Measurements from ENCODE around the gene SCUBE3.

DNA sequence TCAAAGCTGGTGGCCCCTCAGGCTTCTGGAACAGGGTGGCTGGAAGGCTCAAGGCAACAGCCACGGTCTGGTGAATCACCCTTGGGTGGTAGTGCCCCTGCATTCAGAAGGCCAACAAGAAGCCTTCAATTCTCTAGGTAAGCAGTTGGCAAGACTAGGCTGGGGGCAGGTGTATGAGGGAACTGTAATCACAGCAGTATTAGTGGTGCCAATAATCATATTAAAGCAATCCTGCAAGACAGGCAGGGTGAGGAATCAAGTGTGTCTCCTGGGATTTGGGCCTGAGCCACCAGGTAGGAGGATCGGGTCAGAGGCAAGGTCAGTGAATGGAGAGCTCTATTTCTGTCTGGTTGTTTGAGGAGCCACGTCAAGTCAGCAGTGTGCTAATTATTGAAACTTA is 24.9 kb upstream of the SCUBE3 start:
- TF ChIP-seq, protein P1, sequence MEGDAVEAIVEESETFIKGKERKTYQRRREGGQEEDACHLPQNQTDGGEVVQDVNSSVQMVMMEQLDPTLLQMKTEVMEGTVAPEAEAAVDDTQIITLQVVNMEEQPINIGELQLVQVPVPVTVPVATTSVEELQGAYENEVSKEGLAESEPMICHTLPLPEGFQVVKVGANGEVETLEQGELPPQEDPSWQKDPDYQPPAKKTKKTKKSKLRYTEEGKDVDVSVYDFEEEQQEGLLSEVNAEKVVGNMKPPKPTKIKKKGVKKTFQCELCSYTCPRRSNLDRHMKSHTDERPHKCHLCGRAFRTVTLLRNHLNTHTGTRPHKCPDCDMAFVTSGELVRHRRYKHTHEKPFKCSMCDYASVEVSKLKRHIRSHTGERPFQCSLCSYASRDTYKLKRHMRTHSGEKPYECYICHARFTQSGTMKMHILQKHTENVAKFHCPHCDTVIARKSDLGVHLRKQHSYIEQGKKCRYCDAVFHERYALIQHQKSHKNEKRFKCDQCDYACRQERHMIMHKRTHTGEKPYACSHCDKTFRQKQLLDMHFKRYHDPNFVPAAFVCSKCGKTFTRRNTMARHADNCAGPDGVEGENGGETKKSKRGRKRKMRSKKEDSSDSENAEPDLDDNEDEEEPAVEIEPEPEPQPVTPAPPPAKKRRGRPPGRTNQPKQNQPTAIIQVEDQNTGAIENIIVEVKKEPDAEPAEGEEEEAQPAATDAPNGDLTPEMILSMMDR (IDR thresholded peaks at IDR 0.05), result no peak
- TF ChIP-seq POLR2A (IDR thresholded peaks at IDR 0.05; ENCODE audit: low read depth) (no peak), POLR2AphosphoS5 (IDR thresholded peaks at IDR 0.05) (no peak)

Data from esophagus muscularis mucosa (tissue), 3 donors.